Central memory CD4-positive, alpha-beta T cell (primary cell): ENCODE measurements around the gene DRAXIN.
A peak's percentile ranks its signal among the peaks of the same experiment; 100 is the strongest.

Experiments
- DNase-seq: peaks from one replicate; pipeline ENCODE4 v3.0.0; 2022

Gene DRAXIN

GRCh38 chr1:11658542-11658941, 33.0 kb upstream of the DRAXIN start:
- DNase-seq: no peak

- no peak for DNase-seq
These were observed 31.8 kb upstream of the DRAXIN start for GRCh38 chr1:11659748-11660147.

GRCh38 chr1:11661103-11661502, 30.4 kb upstream of the DRAXIN start:
- no peak for DNase-seq

GRCh38 chr1:11664336-11665065, 27.0 kb upstream of the DRAXIN start:
- peak; percentile 19 for DNase-seq

GRCh38 chr1:11668516-11668915, 23.0 kb upstream of the DRAXIN start:
- DNase-seq: no peak

GRCh38 chr1:11670747-11671146, 20.8 kb upstream of the DRAXIN start:
- DNase-seq: no peak

- DNase-seq: no peak
These were observed 20.3 kb upstream of the DRAXIN start for GRCh38 chr1:11671205-11671543.

- DNase-seq: no peak
These were observed 19.8 kb upstream of the DRAXIN start for GRCh38 chr1:11671544-11672286.

- DNase-seq: no peak
These were observed 18.3 kb upstream of the DRAXIN start for GRCh38 chr1:11673089-11673769.

- DNase-seq: no peak
These were observed 17.0 kb upstream of the DRAXIN start for GRCh38 chr1:11674488-11674887.

- DNase-seq: no peak
These were observed 16.2 kb upstream of the DRAXIN start for GRCh38 chr1:11675325-11675724.

GRCh38 chr1:11676386-11677103, 15.0 kb upstream of the DRAXIN start:
- DNase-seq: no peak

- no peak for DNase-seq
These were observed 13.1 kb upstream of the DRAXIN start for GRCh38 chr1:11678442-11678841.

GRCh38 chr1:11680270-11681070, 11.0 kb upstream of the DRAXIN start:
- DNase-seq: no peak

GRCh38 chr1:11681071-11681771, 10.3 kb upstream of the DRAXIN start, which contains the start of gene MAD2L2:
TSS of gene MAD2L2 (minus strand) at chr1:11681148. CDS start at chr1:11680601, 547 bp downstream.
- DNase-seq: peak; percentile 85

- DNase-seq: no peak
These were observed 9.2 kb upstream of the DRAXIN start for GRCh38 chr1:11682287-11682771.

- no peak for DNase-seq
These were observed 8.7 kb upstream of the DRAXIN start for GRCh38 chr1:11682799-11683198.

- DNase-seq: no peak
These were observed 7.4 kb upstream of the DRAXIN start for GRCh38 chr1:11684070-11684469.

- DNase-seq: no peak
These were observed 6.2 kb upstream of the DRAXIN start for GRCh38 chr1:11685210-11685752.

- no peak for DNase-seq
These were observed 3.0 kb upstream of the DRAXIN start for GRCh38 chr1:11688506-11688905.
